HG02588 (cell line): ENCODE data around the gene UPF1.

Source experiments
- ATAC-seq: cut with Tn5 transposase; IDR thresholded peaks from one replicate; pipeline ENCODE4 v1.9.1; 2021; ENCODE audit warnings: mild to moderate bottlenecking, moderate library complexity; ENCODE audit not compliant: unreplicated experiment

UPF1 gene

DNA sequence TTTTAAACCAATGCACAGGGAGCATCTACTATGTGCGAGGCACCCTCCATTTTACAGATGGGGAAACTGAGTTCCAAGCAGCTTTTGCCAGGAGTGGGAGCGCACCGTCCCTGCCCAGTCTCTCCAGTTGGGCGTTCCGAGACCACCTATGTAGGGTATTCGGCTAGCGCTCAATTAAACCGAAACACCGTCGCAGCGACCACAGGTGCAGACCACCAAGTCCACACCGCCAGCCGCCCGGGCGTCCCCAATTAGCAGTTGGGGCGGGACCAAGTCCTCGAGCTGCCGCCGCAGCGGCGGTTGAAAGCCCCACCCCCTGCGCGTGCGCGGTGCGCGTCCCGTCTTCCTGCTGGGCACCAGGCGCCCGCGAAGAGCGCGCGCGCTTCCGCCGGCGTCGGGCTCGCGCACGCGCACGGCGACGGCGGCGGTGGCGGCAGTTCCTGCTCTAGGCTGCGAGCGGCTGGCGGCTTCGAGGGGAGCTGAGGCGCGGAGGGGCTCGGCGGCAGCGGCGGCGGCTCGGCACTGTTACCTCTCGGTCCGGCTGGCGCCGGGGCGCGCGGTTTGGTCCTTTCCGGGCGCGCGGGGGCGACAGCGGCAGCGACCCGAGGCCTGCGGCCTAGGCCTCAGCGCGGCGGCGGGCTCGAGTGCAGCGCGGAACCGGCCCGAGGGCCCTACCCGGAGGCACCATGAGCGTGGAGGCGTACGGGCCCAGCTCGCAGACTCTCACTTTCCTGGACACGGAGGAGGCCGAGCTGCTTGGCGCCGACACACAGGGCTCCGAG, at the start of gene UPF1:
TSS of gene UPF1 (plus strand) at position 436 of the 782 bp plus-strand sequence. CDS start at position 687, 251 bp downstream.
- ATAC-seq: peak; percentile 75

GRCh38 chr19:18782559-18783225, 49.1 kb upstream of the UPF1 start:
- no peak for ATAC-seq

GRCh38 chr19:18783958-18784785, 47.6 kb upstream of the UPF1 start:
- no peak for ATAC-seq

DNA sequence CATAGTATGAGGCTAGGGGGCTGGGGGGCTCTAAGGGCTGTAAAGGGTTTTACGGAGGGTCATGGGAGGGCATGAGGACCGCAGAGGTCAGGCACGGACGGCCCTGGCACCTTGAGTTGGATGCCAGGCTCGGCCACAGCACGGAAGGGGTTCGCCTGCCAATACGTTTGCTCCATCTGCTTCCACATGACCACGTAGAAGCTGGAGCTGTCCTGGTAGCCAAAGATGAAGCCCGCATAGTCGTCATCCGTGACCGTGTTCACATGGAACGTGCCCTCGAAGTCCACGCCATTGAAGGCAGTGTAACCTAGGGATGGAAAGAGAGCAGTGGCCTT, 47.0 kb upstream of the UPF1 start:
- ATAC-seq: no peak

DNA sequence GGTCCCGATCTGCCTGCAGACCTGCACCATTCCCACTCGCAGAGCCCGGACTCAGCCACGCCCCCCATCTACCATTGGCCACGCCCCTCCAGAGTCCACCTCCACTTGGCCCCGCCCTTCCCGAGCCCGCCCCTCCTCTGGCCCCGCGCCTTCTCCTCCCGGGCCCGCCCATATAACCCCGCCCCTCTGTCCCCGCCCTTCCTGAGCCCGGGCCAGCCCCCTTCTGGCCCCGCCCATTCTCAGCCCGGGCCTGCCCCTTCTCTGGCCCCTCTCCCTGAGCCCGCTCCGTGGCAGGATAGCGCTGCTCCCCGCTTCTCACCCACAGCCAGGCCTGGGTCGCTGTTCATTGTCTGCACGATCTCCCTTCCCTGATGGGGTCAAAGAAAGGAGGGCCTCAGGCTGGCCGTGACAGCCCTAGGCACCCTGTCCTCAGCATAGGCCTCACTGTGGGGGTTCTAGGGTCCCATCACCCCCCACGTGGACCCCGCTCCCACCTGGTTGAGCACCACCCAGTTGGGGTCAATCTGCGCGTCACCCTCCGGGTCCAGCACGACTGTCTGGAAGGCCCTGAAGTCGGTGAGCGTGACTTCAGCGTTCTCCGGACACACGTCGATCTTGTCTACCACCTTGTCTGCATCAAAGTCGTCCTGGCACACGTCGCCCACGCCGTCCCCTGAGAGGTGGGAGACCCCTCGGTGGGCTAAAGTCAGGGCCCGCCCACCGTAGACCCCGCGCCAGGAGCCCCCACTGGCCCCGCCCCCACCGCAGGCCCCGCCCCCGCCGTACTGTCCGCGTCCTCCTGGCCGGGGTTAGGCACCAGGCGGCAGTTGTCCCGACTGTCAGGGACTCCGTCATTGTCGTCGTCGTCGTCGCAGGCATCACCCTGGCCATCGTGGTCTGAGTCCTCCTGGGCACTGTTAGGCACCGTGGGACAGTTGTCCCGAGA, 46.3 kb upstream of the UPF1 start:
- ATAC-seq: no peak

DNA sequence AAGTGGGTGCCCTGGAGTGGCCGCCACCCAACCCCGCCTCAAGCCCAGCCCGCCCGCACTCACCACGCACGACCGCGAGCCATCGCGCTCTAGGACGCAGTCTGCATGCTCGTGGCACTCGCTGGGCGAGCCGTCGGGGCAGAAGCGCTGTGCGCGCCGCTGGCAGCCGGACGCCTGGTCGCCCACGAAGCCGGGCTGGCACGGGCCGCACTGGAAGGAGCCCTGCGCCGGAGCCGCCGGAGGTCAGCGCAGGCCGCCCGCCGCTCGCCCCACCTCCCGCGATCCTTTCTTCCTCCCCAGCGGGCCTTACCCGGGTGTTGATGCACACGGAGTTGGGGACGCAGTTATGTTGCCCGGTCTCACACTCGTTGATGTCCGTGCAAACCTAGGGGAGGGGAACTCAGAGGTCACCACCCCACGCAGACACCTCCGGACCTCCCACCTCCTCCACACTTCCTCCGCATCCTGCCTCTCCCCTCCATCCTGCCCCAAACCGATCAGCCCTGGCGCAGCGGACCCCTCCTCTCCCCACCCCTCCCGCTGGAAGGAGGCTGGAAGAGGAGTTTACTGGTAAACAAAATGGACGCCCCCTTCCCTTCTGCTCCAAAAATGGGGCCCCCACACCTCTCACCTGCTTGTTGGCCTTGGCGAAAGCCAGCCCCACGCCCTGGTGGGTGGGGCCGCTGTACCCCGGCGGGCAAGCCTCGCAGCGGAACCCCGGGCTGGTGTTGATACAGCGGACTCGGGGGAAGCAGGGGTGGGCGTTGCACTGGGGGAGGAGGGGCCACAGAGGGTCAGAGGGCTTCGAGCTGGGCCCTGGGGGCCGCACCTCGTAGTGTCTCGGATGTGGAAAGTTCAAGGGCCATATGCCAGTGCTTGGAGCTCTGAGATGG, 43.0 kb upstream of the UPF1 start:
- ATAC-seq: no peak

DNA sequence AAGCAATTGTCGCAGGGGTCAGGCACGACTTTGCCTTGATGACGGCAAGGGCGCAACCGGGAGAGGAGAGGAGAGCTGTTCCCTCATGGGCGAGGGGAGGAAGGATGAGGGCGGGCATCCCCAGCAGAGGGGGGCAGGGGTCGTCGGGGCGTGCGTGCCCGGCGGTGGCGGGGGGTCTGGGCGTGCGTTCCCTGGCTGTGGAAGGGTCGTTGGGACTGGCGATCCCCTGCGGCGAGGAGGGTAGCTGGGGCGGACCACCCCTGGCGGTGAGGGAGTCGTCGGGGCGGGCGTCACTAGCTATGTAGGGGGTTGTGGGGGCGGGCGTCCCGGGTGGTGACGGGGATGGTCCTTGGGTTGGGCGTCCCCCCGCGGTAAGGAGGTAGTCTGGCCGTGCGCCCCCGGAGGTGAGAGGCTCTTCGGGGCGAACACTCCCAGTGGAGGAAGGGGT, 42.3 kb upstream of the UPF1 start:
- ATAC-seq: no peak

GRCh38 chr19:18789883-18790565, 41.7 kb upstream of the UPF1 start:
- no peak for ATAC-seq

DNA sequence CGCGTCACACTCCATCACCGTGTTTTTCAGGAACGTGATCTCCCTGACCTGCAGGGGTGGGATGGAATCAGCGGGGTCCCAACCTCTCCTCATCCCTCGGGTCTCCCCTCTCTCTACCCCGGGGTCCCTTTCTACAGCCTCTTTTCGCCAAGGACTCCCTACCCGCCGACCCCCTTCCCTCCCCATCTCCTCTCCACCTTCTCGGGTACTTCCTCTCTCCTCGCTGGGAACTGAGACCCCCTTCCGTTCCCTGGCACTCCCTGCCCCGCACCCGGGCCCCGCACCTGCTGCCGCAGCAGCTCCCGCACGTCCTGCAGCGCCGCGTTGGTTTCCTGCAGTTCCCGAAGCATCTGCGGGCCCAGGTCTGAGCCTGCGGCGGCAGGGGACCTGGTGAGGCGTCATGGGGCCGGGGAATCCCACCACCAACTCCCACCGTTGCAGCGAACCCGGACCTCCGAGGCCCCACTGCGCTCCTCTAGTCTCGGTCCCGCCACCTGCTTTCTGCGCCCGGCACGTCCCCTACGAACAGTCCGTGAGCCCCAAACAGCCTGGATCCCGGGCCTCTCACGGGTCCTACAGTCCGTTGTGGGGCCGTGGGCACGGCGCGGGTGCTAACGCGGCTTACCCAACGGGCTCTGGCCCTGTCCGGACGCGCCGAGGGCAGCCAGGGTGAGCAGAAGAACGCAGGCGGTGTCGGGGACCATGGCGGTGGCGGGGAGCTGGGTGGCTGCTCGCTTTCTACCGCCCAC, 41.0 kb upstream of the UPF1 start, which contains the start of gene COMP:
TSS of gene COMP (minus strand) at position 740 of the 749 bp plus-strand sequence. CDS start at position 704, 36 bp downstream.
- ATAC-seq: no peak

DNA sequence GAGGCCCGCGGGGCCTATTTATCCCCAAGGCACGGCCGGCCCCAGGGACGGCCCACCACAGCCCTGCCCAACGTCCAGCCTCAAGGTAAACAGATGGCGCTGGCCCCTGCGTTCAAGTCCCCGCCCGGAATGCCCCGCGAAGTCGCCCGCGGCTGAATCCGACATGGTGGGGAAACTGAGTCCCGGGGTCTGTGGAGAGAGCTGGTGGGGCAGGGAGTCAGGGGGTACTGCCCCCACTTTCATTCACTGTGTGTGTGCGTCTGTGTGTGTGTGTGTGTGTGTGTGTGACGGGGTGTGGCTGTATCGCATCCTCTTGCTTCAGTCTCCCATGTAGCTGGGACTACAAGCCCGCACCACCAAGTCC, 40.5 kb upstream of the UPF1 start:
- ATAC-seq: no peak

DNA sequence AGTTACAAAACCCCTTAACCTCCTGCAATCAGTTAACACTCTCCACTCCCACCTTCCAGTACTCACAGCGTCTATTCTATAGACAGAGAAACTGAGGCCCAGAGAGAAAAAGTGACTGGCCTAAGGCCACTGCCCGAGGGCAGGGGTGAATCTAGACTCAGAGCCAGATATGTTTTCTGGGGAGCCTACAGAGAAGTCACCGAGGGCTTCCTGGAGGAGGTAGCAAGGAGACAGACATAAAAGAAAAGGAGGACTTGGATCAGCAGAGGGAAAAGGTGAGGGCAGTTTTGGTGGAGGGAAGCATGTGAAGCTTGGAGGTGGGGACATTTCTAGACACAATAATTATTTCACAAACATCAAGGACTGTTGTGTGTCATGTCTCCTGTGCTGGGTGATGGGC, 39.1 kb upstream of the UPF1 start:
- no peak for ATAC-seq

GRCh38 chr19:18793144-18794028, 38.4 kb upstream of the UPF1 start:
- no peak for ATAC-seq

GRCh38 chr19:18794029-18794313, 37.8 kb upstream of the UPF1 start:
- ATAC-seq: no peak

- no peak for ATAC-seq
These were observed 37.1 kb upstream of the UPF1 start for GRCh38 chr19:18794692-18795091.

GRCh38 chr19:18795540-18795939, 36.2 kb upstream of the UPF1 start:
- no peak for ATAC-seq

- no peak for ATAC-seq
These were observed 35.5 kb upstream of the UPF1 start for GRCh38 chr19:18796239-18796638.
